GM13977 (cell line): ENCODE measurements around the gene HPN.
A peak's percentile ranks its signal among the peaks of the same experiment; 100 is the strongest.

Experiments
- DNase-seq: peaks from one replicate; pipeline ENCODE4 v3.0.0; 2012; ENCODE audit warnings: low spot score
- CTCF ChIP-seq: IDR thresholded peaks from 2 replicates; pipeline ENCODE4 v1.5.1; 2012; ENCODE audit warnings: mild to moderate bottlenecking, control low read depth; ENCODE audit not compliant: insufficient read depth; ENCODE audit errors: extremely low read depth, missing control alignments
- in situ Hi-C: fragments of 300-500 bp; cut with MboI; formaldehyde crosslinking; loops from one replicate; pipeline ENCODE4 v1.12.0; 2022; ENCODE audit warnings: low sequenced_read_pairs, low pct_unique_long_range_greater_than_20kb, mixed read lengths, inconsistent platforms; ENCODE audit not compliant: unreplicated experiment

HPN gene

GRCh38 chr19:35033067-35034004, 8.2 kb upstream of the HPN start:
- in situ Hi-C loops, result no loop called here
- no peak for DNase-seq
- no peak for TF ChIP-seq CTCF

GRCh38 chr19:35034005-35034502, 7.5 kb upstream of the HPN start:
- in situ Hi-C loops, result no loop called here
- DNase-seq, result no peak

GRCh38 chr19:35034588-35035382, 6.7 kb upstream of the HPN start:
- in situ Hi-C loops, result no loop called here
- no peak for DNase-seq
- no peak for TF ChIP-seq CTCF

More at GRCh38 chr19:35034005-35034502, 7.5 kb upstream of the HPN start:
- TF ChIP-seq CTCF, result no peak

GRCh38 chr19:35037716-35038622, 3.6 kb upstream of the HPN start:
- TF ChIP-seq CTCF, result no peak
- peak; percentile 67 for DNase-seq
- in situ Hi-C loops, result no loop called here

- TF ChIP-seq CTCF, result no peak
- in situ Hi-C loops, result no loop called here
- DNase-seq, result no peak
Observed at GRCh38 chr19:35038623-35039512, 2.7 kb upstream of the HPN start.
